Cardiac septum (tissue), 1 donor: ENCODE results near the gene FBXL7. TPM values are rescaled to one million over a fixed set of nuclear protein-coding genes. Genes with fewer than 3 reads are reported as not detected.

Experiments used
- DNase-seq: peaks from one replicate; pipeline ENCODE4 v3.0.0-alpha.2; 2020; ENCODE audit warnings: low spot score
- intact Hi-C: fragments of 100-400 bp; cut with DNase I; formaldehyde crosslinking; loops from one replicate; pipeline ENCODE4 v1.14.0; 2022
- total RNA-seq: library from RNA; stranded (reverse); fragmentation: NEBNext Ultra II Directional; extraction: Animal tissue kit (Norgen Biotek cat#: 25700); gene quantifications from one replicate; pipeline ENCODE4 v1.2.1, GENCODE V29; 2021
- donor health status: DM: no; HTN: no; CAD: no.

Gene FBXL7
- total RNA-seq, 1 donor from 2014 or later: 26.2 TPM

- no peak for DNase-seq
- intact Hi-C loops: no loop called here
These were observed 190.6 kb downstream of the FBXL7 start for GRCh38 chr5:15690611-15691010.

GRCh38 chr5:15691521-15691920, 191.5 kb downstream of the FBXL7 start:
- intact Hi-C loops: no loop called here
- DNase-seq: no peak

GRCh38 chr5:15692706-15693381, 192.9 kb downstream of the FBXL7 start:
- intact Hi-C loops: no loop called here
- no peak for DNase-seq

GRCh38 chr5:15693382-15693728, 193.4 kb downstream of the FBXL7 start:
- intact Hi-C loops: no loop called here
- no peak for DNase-seq

- no peak for DNase-seq
- intact Hi-C loops: no loop called here
These were observed 194.0 kb downstream of the FBXL7 start for GRCh38 chr5:15693933-15694332.

- intact Hi-C loops: no loop called here
- no peak for DNase-seq
These were observed 194.8 kb downstream of the FBXL7 start for GRCh38 chr5:15694696-15695214.

- DNase-seq: no peak
- intact Hi-C loops: no loop called here
These were observed 195.3 kb downstream of the FBXL7 start for GRCh38 chr5:15695215-15695731.

- DNase-seq: no peak
- intact Hi-C loops: no loop called here
These were observed 200.4 kb downstream of the FBXL7 start for GRCh38 chr5:15700373-15700772.

- intact Hi-C loops: no loop called here
- no peak for DNase-seq
These were observed 202.1 kb downstream of the FBXL7 start for GRCh38 chr5:15702102-15702501.

- DNase-seq: no peak
- intact Hi-C loops: no loop called here
These were observed 203.9 kb downstream of the FBXL7 start for GRCh38 chr5:15703901-15704300.

GRCh38 chr5:15704397-15704947, 204.5 kb downstream of the FBXL7 start:
- intact Hi-C loops: no loop called here

GRCh38 chr5:15707631-15708030, 207.7 kb downstream of the FBXL7 start:
- intact Hi-C loops: no loop called here
- DNase-seq: no peak

More at GRCh38 chr5:15704397-15704947, 204.5 kb downstream of the FBXL7 start:
- no peak for DNase-seq

- DNase-seq: no peak
- intact Hi-C loops: no loop called here
These were observed 211.9 kb downstream of the FBXL7 start for GRCh38 chr5:15711892-15712291.

GRCh38 chr5:15715535-15715934, 215.6 kb downstream of the FBXL7 start:
- intact Hi-C loops: no loop called here

GRCh38 chr5:15715967-15716366, 216.0 kb downstream of the FBXL7 start:
- DNase-seq: no peak
- intact Hi-C loops: no loop called here

More at GRCh38 chr5:15715535-15715934, 215.6 kb downstream of the FBXL7 start:
- no peak for DNase-seq

- intact Hi-C loops: no loop called here
- DNase-seq: no peak
These were observed 217.0 kb downstream of the FBXL7 start for GRCh38 chr5:15717001-15717400.

- no peak for DNase-seq
These were observed 218.6 kb downstream of the FBXL7 start for GRCh38 chr5:15718421-15719179.

GRCh38 chr5:15719784-15720183, 219.8 kb downstream of the FBXL7 start:
- intact Hi-C loops: no loop called here
- no peak for DNase-seq

More at GRCh38 chr5:15718421-15719179, 218.6 kb downstream of the FBXL7 start:
- intact Hi-C loops: no loop called here

- DNase-seq: no peak
- intact Hi-C loops: no loop called here
These were observed 220.5 kb downstream of the FBXL7 start for GRCh38 chr5:15720515-15720914.

GRCh38 chr5:15722305-15722704, 222.3 kb downstream of the FBXL7 start:
- intact Hi-C loops: no loop called here
- DNase-seq: no peak
